ENCODE data around the gene ANO7.

Gene ANO7

GRCh38 chr2:241213041-241213440 is 24.6 kb downstream of the ANO7 start:
- no peak for DNase-seq

GRCh38 chr2:241213567-241213966 is 25.1 kb downstream of the ANO7 start:
- DNase-seq = no peak

DNA sequence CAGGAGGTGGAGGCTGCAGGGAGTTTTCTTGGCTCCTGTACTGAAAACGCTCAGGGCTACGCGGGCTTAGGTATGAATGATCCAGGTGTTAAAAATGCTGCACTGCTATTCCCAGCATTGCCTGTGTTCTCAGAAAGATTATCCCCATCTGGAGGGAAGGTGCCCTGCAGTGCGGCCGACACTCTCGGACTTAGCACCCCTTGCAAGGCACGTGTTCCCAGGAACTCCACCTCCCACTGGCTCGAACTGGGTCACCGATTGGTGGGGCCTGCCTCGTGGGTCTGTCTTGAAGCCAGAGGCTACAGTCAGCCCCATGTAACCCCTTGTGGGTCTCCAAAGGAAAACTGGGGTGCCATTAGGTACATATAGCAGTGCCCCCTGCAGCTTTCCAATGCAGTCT is 25.7 kb downstream of the ANO7 start:
- no peak for DNase-seq

- no peak for DNase-seq
These were observed 26.3 kb downstream of the ANO7 start for GRCh38 chr2:241214766-241215165.

- no peak for DNase-seq
These were observed 26.9 kb downstream of the ANO7 start for GRCh38 chr2:241215421-241215820.

DNA sequence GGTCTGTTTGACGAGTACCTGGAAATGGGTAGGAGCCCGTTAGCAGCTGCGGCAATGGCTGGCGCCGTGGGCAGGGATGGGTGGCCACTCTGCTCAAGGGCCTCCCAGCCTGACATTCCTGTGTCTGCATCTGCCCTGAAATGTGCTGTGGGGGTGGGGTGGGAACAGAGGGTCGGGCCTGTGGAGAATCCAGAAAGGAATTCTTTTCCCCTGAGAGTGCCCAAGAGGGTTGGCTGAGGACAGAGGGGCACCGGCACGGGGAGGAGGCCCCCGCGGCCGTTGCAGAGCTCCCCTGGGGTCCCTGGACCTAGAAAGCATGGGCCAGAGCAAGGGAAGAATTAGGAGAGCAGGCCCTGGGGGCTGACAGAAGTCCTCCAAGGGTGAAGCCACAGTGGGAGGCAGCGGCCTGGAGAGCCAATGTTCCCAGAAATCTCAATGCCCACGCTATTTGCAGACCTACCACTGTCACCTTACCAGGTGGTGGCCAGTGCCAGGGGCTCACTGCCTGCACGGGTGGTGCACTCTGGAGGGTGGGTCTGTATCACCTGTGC is 27.8 kb downstream of the ANO7 start:
- no peak for DNase-seq

GRCh38 chr2:241217320-241218031 is 29.0 kb downstream of the ANO7 start:
- DNase-seq = peak; percentile 40

- no peak for DNase-seq
These were observed 29.9 kb downstream of the ANO7 start for GRCh38 chr2:241218131-241219029.

GRCh38 chr2:241219030-241219382 is 30.5 kb downstream of the ANO7 start:
- DNase-seq = no peak

GRCh38 chr2:241219856-241220356 is 31.4 kb downstream of the ANO7 start:
- no peak for DNase-seq

DNA sequence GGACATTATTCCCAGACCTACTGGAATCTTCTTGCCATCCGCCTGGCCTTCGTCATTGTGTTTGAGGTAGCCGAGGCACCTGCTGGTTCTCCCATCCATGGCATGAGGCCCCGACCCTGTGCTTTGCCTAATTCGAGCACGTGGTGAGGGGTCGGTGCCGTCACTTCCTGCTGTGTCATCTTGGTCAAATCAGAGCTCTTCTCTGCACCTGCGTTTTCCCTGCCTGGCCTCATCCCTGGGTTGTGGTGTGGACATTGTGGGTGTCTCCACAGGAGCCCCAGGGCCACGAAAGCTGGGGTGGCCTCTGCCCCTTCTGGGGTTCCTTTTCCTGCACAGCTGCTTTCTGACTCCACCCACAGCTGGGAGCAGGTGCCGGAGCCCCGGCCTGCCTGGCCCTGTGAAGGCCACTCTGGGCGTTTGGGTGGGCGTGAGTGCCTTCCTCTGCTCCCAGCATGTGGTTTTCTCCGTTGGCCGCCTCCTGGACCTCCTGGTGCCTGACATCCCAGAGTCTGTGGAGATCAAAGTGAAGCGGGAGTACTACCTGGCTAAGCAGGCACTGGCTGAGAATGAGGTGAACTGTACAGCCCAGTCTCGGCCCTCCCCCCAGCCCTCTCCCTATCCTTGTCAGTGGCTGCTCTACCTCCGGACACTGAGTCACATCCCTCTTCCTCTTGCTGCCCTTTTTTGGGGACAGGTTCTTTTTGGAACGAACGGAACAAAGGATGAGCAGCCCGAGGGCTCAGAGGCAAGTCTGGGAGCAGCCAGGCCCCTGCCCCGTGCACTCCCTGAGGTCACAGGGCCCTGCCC is 34.9 kb downstream of the ANO7 start:
- DNase-seq = no peak

GRCh38 chr2:241224018-241224850 is 35.8 kb downstream of the ANO7 start:
- no peak for DNase-seq

GRCh38 chr2:241224851-241225438 is 36.5 kb downstream of the ANO7 start:
- DNase-seq = no peak

GRCh38 chr2:241225545-241225944 is 37.1 kb downstream of the ANO7 start:
- no peak for DNase-seq

GRCh38 chr2:241225983-241226382 is 37.5 kb downstream of the ANO7 start:
- DNase-seq = no peak

GRCh38 chr2:241226723-241227572 is 38.5 kb downstream of the ANO7 start:
- no peak for DNase-seq

DNA sequence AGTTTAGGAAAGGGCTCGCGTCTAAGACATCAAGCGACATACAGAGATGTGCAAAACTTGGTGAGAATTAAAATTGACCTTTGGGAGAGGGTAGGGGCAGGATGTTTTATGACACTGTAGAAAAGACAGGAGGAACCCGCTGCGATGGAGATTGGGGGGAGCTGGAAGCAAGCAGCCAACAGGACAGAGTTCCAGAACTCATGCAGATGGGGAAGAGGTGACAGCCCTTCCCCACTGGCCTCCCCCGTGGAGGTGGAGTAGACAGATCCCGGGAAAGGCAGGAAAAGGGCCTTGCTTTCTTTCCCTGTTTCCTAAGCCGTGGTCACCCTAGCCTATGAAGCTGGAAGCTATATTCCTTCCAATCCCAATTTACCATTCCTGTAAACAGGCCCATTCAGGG is 39.1 kb downstream of the ANO7 start:
- no peak for DNase-seq

DNA sequence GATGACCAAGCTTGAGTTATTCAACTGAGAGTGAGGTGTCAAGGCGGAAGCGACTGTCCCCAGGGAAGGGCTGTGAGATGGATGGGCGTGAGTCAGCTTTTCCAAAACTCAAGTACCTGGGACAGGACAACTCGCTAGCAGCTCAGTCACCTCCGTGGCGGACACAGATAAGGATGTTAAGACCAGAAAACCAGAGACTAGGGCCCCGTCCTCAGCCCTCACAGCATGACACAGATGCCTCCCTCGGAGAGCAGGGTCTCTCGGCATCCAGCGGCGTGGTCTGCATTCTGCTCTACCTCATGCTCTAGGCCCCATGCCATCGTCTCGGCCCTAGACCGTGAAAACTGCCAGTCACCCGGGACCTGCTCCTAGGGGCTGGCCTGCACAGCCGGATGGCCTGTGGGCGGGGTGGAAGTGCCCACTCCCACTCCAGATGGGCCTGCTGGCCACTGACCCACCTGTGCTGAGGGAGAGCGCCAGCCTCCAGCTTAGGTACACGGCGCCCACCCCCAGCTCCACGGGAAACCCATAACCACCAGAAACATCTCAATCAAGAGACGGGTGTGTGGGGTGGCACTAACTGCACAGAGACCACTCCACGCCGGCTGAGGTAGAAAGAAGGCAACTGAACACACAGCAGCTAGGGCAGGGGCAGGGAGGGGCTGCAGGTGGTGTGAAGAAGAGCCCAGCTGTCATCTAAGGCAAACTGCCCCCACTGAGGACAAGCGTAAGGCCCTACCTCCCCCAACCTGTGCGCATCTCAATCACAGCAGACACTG is 39.8 kb downstream of the ANO7 start:
- DNase-seq = no peak

- no peak for DNase-seq
These were observed 40.5 kb downstream of the ANO7 start for GRCh38 chr2:241228860-241229516.
